Measurements from ENCODE around the gene MUC4.

GRCh38 chr3:195806916-195807231, 4.9 kb downstream of the MUC4 start:
- TF ChIP-seq POLR2A (IDR thresholded peaks at IDR 0.05) (no peak), POLR2AphosphoS5 (IDR thresholded peaks at IDR 0.05) (no peak), EP300 (IDR thresholded peaks at IDR 0.05) (no peak)
- TF ChIP-seq, protein P1, sequence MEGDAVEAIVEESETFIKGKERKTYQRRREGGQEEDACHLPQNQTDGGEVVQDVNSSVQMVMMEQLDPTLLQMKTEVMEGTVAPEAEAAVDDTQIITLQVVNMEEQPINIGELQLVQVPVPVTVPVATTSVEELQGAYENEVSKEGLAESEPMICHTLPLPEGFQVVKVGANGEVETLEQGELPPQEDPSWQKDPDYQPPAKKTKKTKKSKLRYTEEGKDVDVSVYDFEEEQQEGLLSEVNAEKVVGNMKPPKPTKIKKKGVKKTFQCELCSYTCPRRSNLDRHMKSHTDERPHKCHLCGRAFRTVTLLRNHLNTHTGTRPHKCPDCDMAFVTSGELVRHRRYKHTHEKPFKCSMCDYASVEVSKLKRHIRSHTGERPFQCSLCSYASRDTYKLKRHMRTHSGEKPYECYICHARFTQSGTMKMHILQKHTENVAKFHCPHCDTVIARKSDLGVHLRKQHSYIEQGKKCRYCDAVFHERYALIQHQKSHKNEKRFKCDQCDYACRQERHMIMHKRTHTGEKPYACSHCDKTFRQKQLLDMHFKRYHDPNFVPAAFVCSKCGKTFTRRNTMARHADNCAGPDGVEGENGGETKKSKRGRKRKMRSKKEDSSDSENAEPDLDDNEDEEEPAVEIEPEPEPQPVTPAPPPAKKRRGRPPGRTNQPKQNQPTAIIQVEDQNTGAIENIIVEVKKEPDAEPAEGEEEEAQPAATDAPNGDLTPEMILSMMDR (IDR thresholded peaks at IDR 0.05) = no peak
